GM10248 (cell line): Measurements from ENCODE around the gene SMAD3.
"Not testable (repeated sequence)": the region's sequence is repeated elsewhere in the genome, so short reads cannot be mapped to it uniquely, and the experiment has no call there.

Source experiments
- CTCF ChIA-PET: fragments of 300-600 bp; sonication (Branson Sonifier 250); formaldehyde crosslinking; extraction: SDS; loops from one replicate; lab custom pipeline; 2021; ENCODE audit warnings: antibody characterized with exemption; lab: Yijun Ruan, JAX
- POLR2A ChIA-PET: fragments of 350-650 bp; sonication (Branson Sonifier 250); formaldehyde crosslinking; extraction: SDS; loops from one replicate; lab custom pipeline; 2020; ENCODE audit warnings: antibody characterized with exemption; lab: Yijun Ruan, JAX
- DNase-seq: peaks from one replicate; pipeline ENCODE4 v3.0.0; 2012; ENCODE audit errors: extremely low spot score
- CTCF ChIP-seq: IDR thresholded peaks from 2 replicates; pipeline ENCODE4 v1.5.1; 2012; ENCODE audit warnings: mild to moderate bottlenecking, low read depth; ENCODE audit errors: extremely low read depth, missing control alignments, control extremely low read depth

Gene SMAD3

DNA sequence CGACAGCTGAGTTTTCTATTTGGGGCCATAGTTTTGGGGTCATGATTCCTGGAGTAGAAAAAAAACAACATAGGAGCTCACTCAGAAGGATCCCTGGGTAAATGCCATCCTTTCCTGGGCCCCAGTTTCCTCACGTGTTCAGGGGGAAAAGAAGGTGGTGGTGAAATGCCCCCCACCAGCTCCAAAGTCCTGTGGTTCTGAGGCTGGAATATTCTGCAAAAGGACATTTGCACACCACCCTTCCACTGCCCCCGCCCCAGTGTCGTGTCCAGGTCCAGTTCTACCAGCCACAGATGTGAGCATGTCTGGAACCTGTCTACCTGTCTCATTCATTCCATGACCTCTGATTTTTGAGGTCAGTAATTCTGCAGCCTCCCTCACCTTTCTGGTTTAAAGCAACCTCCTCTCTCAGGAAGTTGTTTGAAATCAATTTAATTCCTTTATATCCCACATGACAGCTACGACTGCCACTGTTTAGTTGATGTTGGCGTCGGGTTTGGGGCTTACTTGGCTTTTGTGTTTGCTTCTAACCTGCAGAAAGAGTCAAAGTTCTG lies 82.1 kb downstream of the SMAD3 start:
- POLR2A ChIA-PET, result no interaction called here
- no peak for DNase-seq
- TF ChIP-seq CTCF, result no peak
- CTCF ChIA-PET, result no interaction called here

GRCh38 chr15:67148196-67148701 lies 82.8 kb downstream of the SMAD3 start:
- CTCF ChIA-PET, result interaction anchor here (0.5 to 1.8 kb wide), 6 partner anchors 8 to 516 kb away, joined by 3 to 6 read pairs (median 3); no protein-coding TSS in a partner anchor
- POLR2A ChIA-PET, result no interaction called here
- no peak for TF ChIP-seq CTCF
- DNase-seq, result no peak

DNA sequence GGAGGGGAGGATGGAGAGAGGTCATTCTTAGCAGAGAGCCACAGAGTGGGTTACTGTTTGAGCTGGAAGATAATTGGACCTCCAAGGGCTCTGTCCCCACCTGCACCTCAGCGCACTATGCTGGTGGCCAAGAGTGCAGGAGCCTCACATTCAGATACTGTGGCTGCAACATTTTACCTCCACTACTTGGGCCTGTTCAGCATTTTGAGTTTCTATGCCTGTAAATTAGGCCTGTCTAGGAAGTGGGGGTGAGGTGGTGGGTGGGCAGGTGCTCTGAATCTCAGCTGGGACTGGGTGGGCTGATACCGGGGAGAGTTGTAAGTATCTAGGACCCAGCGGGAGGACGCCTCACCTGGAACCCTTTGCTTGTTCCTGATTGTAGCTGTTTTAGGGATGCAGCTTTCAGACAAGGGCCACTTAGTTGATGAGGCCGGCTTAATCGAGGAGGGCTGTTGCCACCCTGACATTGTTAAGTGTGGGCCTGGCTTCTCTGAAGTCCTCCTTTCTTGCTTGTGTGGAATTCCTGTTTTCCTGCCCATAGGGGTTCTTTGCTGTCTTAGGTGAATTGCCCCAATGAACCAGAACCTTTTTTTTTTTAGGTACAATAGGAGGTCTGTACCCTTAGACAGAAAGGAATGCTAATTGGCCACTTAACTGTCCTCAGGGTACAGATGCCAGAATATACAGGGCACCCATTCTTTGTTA lies 83.8 kb downstream of the SMAD3 start:
- TF ChIP-seq CTCF, result no peak
- POLR2A ChIA-PET, result no interaction called here
- no peak for DNase-seq
- CTCF ChIA-PET, result interaction anchor here (1.0 to 1.8 kb wide), 4 partner anchors 9 to 30 kb away, joined by 3 to 6 read pairs (median 4); no protein-coding TSS in a partner anchor

DNA sequence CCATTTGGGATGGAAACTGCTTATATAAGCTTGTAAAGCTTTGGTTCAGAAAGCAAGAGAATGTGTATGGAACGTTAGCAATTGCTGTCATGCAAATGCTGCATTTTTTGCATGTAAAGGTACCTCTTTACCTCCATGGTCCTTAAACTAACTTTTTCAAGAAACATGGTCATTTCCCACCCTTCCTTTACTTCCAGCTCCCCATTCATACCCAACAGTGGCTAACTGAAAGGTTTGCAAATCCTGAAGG lies 84.3 kb downstream of the SMAD3 start:
- no peak for TF ChIP-seq CTCF
- no peak for DNase-seq
- POLR2A ChIA-PET, result no interaction called here
- CTCF ChIA-PET, result interaction anchor here (1.0 to 1.8 kb wide), 3 partner anchors 12 to 30 kb away, joined by 3 to 6 read pairs (median 4); no protein-coding TSS in a partner anchor

DNA sequence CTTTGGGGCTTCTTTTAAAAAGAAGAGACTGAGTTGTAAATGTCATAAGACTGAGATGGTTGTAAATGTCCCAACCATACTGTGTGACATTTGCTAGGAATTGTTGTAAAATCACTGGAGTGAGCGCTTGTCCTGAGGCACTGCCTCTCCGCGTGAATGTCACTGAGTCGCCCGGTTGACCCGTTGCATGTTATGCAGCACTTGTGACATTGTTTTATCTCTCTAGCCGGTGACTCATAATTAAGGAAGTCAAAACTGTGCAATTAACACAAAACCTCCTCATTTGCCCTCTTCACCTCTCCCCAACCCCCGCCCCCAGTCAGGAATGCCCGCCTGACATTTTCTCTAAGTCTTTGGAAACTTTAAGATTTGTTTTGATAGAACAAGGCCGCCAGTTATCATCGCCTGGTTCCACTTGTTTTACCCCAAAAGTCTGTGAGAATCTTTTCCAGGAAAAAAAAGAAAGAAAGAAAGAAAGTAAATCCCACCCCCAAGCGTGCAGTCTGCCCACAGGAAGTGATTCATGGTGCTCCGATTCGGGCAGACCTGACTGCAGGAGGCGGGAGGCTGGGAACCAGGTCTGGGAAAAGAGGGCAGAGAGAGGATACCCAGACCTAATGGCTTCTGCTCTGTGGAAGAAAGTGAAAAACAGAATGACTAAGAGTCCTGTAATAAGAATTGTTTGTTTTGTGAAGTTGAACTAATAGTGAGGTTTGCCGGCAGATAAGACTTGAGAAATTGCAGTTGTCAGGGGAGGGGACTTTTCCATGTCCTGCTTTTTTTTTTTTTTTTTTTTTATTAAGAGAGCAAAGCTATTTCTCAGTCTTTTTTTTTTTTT lies 84.8 kb downstream of the SMAD3 start:
- POLR2A ChIA-PET, result interaction anchor here (0.6 kb wide), 1 partner anchor 370 kb away, joined by 5 read pairs; no protein-coding TSS in a partner anchor
- peak; percentile 40 for DNase-seq
- TF ChIP-seq CTCF, result no peak
- CTCF ChIA-PET, result interaction anchor here (1.0 to 1.8 kb wide), 3 partner anchors 11 to 31 kb away, joined by 3 to 6 read pairs (median 4); no protein-coding TSS in a partner anchor

GRCh38 chr15:67152429-67152828 lies 87.0 kb downstream of the SMAD3 start:
- ChIA-PET POLR2A (interaction anchor here (0.6 kb wide), 1 partner anchor 12 kb away, joined by 6 read pairs; no protein-coding TSS in a partner anchor), CTCF (no interaction called here)
- TF ChIP-seq CTCF, result no peak
- DNase-seq, result no peak

- DNase-seq, CTCF ChIA-PET, POLR2A ChIA-PET: not testable (repeated sequence)
These were observed 87.6 kb downstream of the SMAD3 start for GRCh38 chr15:67153044-67153443.
